SU-DHL-6 (cell line): ENCODE measurements around the gene INSR.

Experiments
- H2AFZ ChIP-seq: fragments of 200-600 bp; sonication (generic); 2 replicates; pipeline ENCODE4 v1.6.1; 2014; ENCODE audit warnings: low read depth, mild to moderate bottlenecking, moderate library complexity, mixed read lengths, antibody characterized with exemption, low read length; ENCODE audit not compliant: severe bottlenecking
- H3F3A ChIP-seq: fragments of 200-600 bp; shearing (Covaris generic); 2 replicates; pipeline ENCODE4 v1.6.0; 2016; ENCODE audit warnings: antibody characterized with exemption, mild to moderate bottlenecking; ENCODE audit not compliant: insufficient read depth
- H3K27ac ChIP-seq: fragments of 200-600 bp; sonication (generic); 2 replicates; pipeline ENCODE4 v1.5.1; 2016; ENCODE audit warnings: low read depth, mild to moderate bottlenecking, low read length, moderate library complexity, mixed read lengths
- H3K27me3 ChIP-seq: fragments of 200-600 bp; sonication (generic), shearing (Covaris generic); 2 replicates; pipeline ENCODE4 v1.6.0; 2014; ENCODE audit warnings: mild to moderate bottlenecking, low read length
- H3K36me3 ChIP-seq: fragments of 200-600 bp; sonication (generic); 2 replicates; pipeline ENCODE4 v1.6.1; 2014; ENCODE audit warnings: mild to moderate bottlenecking, low read length, mixed read lengths
- H3K4me2 ChIP-seq: fragments of 300-600, 200-600 bp; shearing (Covaris generic), sonication (generic); 2 replicates; pipeline ENCODE4 v1.6.0; 2014; ENCODE audit warnings: low read length, low read depth, mild to moderate bottlenecking; ENCODE audit not compliant: poor library complexity, severe bottlenecking
- H3K4me3 ChIP-seq: fragments of 200-600 bp; sonication (generic); 2 replicates; pipeline ENCODE4 v1.5.1; 2014; ENCODE audit warnings: antibody characterized with exemption, low read length, mild to moderate bottlenecking, mixed read lengths; ENCODE audit not compliant: insufficient read depth, poor library complexity, severe bottlenecking
- H3K79me2 ChIP-seq: fragments of 200-600 bp; sonication (generic); 2 replicates; pipeline ENCODE4 v1.6.1; 2014; ENCODE audit warnings: mild to moderate bottlenecking, low read length, moderate library complexity; ENCODE audit not compliant: insufficient read depth
- H3K9ac ChIP-seq: fragments of 200-600 bp; sonication (generic); 2 replicates; pipeline ENCODE4 v1.7.0; 2014; ENCODE audit warnings: mild to moderate bottlenecking, low read length
- H3K9me2 ChIP-seq: fragments of 200-600 bp; sonication (generic); replicated peaks from 2 replicates; pipeline ENCODE4 v1.6.1; 2014; ENCODE audit warnings: low read length; ENCODE audit not compliant: insufficient read depth
- H3K9me3 ChIP-seq: fragments of 200-600 bp; sonication (generic); 2 replicates; pipeline ENCODE4 v1.6.1; 2014; ENCODE audit warnings: low read length, mixed read lengths; ENCODE audit not compliant: insufficient read depth
- H4K20me1 ChIP-seq: fragments of 200-600 bp; sonication (generic); 2 replicates; pipeline ENCODE4 v1.6.1; 2014; ENCODE audit warnings: low read depth, mild to moderate bottlenecking, antibody characterized with exemption, low read length, moderate library complexity, mixed read lengths
- EZH2phosphoT487 ChIP-seq: fragments of 200-600 bp; sonication (generic), shearing (Covaris generic); conservative IDR thresholded peaks from 2 replicates; pipeline ENCODE4 v1.6.1; 2018; ENCODE audit warnings: mild to moderate bottlenecking, antibody characterized with exemption, low read length, moderate library complexity, mixed read lengths
- TF ChIP-seq, protein P1 (sequence below): fragments of 200-600 bp; sonication (generic); IDR thresholded peaks from one replicate; pipeline ENCODE4 v1.5.1; 2017; ENCODE audit warnings: antibody characterized with exemption, mild to moderate bottlenecking, low read length, moderate library complexity; ENCODE audit not compliant: insufficient read depth, poor library complexity, severe bottlenecking

Gene INSR

DNA sequence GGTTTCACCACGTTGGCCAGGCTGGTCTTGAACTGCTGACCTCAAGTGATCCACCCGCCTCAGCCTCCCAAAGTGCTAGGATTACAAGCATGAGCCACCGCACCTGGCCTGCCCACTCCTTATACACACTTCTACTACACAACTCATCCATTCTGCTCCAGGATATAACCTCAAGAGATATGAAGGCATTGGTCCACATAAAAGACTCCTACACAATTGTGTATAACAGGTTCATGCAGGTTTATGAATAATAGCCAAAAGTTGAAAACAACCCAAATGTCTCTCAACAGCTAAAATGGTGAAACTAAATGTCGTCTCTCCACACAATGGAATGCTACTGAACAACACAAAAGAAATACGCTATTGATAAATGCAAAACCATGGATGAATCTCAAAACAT is 58.1 kb downstream of the INSR start:
- Histone ChIP-seq H3K4me2 (no peak overlapping the region), H3K4me3 (no peak overlapping the region), H3K27ac (no peak overlapping the region), H3K9me3 (no peaks in the 10 kb centered on the region), H3K9ac (no peak overlapping the region), H3K27me3 (no peaks in the 10 kb centered on the region), H2AFZ (no peak overlapping the region), H4K20me1 (no peaks in the 10 kb centered on the region), H3F3A (peaks cover 16% of the 10 kb centered on the region), H3K36me3 (no peaks in the 10 kb centered on the region), H3K9me2 (no peaks in the 10 kb centered on the region), H3K79me2 (peaks cover 94% of the 10 kb centered on the region)
- TF ChIP-seq, protein P1, sequence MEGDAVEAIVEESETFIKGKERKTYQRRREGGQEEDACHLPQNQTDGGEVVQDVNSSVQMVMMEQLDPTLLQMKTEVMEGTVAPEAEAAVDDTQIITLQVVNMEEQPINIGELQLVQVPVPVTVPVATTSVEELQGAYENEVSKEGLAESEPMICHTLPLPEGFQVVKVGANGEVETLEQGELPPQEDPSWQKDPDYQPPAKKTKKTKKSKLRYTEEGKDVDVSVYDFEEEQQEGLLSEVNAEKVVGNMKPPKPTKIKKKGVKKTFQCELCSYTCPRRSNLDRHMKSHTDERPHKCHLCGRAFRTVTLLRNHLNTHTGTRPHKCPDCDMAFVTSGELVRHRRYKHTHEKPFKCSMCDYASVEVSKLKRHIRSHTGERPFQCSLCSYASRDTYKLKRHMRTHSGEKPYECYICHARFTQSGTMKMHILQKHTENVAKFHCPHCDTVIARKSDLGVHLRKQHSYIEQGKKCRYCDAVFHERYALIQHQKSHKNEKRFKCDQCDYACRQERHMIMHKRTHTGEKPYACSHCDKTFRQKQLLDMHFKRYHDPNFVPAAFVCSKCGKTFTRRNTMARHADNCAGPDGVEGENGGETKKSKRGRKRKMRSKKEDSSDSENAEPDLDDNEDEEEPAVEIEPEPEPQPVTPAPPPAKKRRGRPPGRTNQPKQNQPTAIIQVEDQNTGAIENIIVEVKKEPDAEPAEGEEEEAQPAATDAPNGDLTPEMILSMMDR, result no peak
- no peak for TF ChIP-seq EZH2phosphoT487

DNA sequence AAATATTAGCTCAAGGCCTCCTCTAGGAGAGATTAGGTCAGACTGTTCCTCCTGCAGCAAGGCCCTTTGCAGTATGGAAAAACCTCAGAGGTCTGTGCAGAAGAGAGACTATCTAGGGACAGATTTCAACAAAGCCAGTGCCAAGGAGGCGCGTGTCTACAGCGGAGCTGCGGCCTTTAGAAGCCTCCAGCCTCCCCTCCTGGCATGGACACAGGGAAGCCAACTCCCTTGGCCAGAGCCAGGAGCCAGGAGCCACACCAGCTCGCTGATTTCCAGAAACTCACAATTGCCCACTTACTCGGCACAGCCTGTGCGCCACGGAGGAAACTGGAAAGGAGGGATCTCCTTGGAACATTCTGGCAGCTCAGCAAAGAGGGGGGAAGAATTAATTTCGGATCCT is 63.4 kb downstream of the INSR start:
- no peaks in the 10 kb centered on the region for H3K36me3 ChIP-seq
- peaks cover 4% of the 10 kb centered on the region; the same call in 1 of the 2 replicates for H4K20me1 ChIP-seq
- no peak overlapping the region for H3K4me3 ChIP-seq
- no peak overlapping the region for H3K27ac ChIP-seq
- no peak overlapping the region for H2AFZ ChIP-seq
- H3K27me3 ChIP-seq, result no peaks in the 10 kb centered on the region
- no peak overlapping the region for H3K9ac ChIP-seq
- no peaks in the 10 kb centered on the region for H3F3A ChIP-seq
- TF ChIP-seq, protein P1, result no peak
- no peak for TF ChIP-seq EZH2phosphoT487
- H3K9me3 ChIP-seq, result no peaks in the 10 kb centered on the region
- H3K9me2 ChIP-seq, result no peaks in the 10 kb centered on the region
- peaks cover 94% of the 10 kb centered on the region for H3K79me2 ChIP-seq
- no peak overlapping the region for H3K4me2 ChIP-seq

DNA sequence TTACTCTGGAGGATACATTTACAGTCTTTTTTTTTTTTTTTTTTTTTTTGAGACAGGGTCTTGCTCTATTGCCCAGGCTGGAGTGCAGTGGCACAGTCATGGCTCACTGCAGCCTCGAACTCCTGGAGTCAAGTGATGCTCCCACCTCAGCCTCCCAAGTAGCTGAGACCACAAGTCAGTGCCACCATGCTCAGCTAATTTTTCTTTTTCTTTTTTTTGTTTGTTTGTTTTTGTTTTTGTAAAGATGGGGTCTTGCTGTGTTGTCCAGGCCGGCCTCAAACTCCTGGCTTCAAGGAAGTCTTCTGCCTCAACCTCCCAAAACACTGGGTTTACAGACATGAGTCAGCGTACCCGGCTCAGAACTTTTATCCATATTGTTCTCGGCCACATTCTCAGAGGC is 64.5 kb downstream of the INSR start:
- H3K36me3 ChIP-seq, result no peaks in the 10 kb centered on the region
- no peak overlapping the region for H3K4me2 ChIP-seq
- peaks cover 4% of the 10 kb centered on the region; the same call in 1 of the 2 replicates for H4K20me1 ChIP-seq
- no peak overlapping the region for H3K9ac ChIP-seq
- H3K9me2 ChIP-seq, result no peaks in the 10 kb centered on the region
- H3K9me3 ChIP-seq, result no peaks in the 10 kb centered on the region
- no peak overlapping the region for H2AFZ ChIP-seq
- no peaks in the 10 kb centered on the region for H3F3A ChIP-seq
- H3K27me3 ChIP-seq, result no peaks in the 10 kb centered on the region
- no peak for TF ChIP-seq EZH2phosphoT487
- TF ChIP-seq, protein P1, result no peak
- H3K79me2 ChIP-seq, result peaks cover 95% of the 10 kb centered on the region
- no peak overlapping the region for H3K27ac ChIP-seq
- H3K4me3 ChIP-seq, result no peak overlapping the region
